Effector CD4-positive, alpha-beta T cell (primary cell): Measurements from ENCODE around the gene ASCC2.
"Not testable (repeated sequence)": the region's sequence is repeated elsewhere in the genome, so short reads cannot be mapped to it uniquely, and the experiment has no call there.

Source experiments
- DNase-seq: peaks from one replicate; pipeline ENCODE4 v3.0.0-alpha.2; 2020

ASCC2 gene

DNA sequence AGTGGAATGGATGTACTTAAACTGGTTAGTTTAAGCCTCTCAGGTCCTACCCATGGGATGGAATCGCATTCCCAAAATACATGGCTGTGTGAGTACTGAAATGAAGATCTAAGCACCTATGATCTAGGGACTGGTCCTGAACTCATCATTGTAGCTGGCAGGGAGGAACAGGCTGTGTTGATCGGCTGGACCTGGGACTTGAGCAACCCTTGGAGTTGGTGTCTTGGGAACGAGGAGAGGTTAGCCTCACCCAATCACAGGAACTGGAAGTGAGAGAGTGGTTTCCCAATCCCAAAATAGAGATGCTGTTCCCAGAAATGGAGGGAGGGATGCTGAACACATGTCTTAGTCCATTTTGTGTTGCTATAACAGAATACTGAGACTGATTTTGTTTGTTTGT is 16.4 kb upstream of the ASCC2 start:
- DNase-seq, result no peak

DNA sequence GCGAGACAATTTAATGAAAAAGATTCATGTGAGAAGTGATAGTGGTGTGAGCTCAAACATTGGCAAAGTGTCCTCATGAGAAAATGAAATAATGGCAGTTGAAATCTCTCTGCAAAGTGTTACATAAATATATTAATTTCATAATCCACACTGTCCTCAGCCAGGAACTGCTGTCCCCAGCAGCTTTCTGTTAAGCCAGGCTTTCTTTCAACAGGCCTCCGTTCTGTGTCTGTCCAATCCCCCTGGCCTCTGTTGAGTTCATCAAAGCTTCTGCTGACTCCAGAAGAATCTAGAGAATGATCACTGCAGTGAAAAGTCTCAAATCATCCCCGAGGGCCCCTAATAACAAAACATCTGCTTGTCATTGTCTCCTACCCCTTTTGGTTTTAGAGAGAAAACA is 10.0 kb upstream of the ASCC2 start:
- no peak for DNase-seq

DNA sequence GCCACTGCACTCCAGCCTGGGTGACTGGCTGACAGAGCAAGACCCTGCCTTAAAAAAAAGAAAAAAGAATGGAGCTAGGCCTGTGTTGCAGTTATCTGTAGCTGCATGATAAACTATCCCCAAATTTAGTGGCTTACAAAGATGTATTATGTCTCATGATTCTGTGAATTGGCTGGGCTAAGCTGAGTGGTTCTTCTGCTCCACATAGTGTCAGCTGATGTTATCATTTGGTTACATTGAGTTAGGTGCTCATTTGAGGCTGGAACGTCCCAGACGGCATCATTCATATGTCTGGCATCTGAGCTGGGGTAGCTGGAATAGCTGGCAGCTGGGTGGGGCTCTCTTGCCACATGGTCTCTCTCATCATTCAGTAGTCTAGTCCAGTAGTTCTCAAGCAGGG is 8.2 kb upstream of the ASCC2 start:
- DNase-seq, result no peak

DNA sequence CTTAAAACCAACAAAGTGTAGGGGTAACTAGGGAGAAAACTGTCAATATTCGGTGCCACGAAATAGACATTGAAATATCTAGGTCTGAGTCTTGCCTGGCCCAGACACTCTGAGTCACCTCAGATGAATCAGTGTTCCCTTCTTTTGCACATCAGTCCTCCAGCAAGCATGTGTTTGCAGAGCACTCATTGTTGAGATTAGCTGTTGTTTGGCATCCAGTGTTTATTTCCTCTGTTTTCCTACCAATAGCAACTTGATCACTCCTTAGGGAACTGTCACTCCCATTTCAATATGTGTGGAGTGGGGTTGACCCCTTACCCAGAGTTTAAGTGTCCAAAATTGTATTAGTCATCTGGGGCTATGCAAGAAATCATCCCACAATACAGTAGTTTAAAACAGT is 4.7 kb upstream of the ASCC2 start:
- DNase-seq, result no peak

DNA sequence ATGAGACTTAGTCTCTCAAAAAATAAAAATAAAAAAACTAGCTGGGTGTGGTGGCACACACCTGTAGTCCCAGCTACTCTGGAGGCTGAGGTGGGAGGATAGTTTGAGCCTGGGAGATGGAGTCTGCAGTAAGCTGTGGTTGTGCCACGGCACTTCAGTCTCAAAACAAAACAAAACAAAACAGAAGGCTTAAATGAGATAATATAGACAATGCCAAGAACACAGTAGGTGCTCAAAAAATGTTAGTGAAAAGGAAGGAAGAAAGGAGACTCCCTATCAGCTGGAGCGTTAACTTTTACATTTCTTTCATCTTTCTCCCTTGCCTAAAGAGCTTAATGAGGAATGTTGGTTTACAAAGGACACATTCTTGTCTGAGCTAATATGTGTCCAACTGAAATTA is 4.1 kb upstream of the ASCC2 start:
- DNase-seq, result no peak

DNA sequence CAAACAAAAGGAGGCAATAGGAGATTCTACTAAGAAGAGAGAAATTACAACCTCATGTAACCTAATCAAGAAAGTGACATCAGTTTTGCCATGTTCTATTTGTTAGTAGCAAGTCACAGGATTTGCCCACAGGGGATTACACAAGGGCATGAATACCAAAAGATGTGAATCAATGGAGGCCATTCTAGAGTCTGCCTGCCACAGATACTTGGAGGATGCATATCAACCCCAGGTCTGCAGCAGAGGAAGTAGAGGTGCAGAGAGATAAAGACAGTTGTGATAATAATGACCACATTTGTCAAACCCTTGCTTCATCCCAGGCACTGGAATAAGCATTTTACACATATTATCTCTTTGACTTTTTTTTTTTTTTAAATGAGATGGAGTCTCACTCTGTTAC is 2.4 kb upstream of the ASCC2 start:
- no peak for DNase-seq

DNA sequence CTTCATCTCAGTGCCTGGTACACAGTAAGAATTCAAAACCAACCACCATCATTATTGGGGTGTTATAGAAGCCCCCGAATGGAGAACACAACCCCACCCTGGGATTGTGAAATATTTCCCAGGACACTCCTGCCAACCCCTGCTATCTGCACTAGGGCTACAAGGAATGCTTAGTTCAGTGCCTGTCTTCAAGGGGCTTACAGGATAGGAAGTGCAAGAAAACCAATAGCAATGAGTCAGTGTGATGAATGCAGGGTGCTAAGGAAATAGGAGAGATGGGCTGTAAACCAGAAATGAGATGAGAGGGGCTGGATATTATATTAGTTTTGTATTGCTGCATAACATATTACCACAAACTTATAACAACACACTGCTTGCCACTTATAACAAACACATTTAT is 965 bp upstream of the ASCC2 start:
- DNase-seq, result no peak

DNA sequence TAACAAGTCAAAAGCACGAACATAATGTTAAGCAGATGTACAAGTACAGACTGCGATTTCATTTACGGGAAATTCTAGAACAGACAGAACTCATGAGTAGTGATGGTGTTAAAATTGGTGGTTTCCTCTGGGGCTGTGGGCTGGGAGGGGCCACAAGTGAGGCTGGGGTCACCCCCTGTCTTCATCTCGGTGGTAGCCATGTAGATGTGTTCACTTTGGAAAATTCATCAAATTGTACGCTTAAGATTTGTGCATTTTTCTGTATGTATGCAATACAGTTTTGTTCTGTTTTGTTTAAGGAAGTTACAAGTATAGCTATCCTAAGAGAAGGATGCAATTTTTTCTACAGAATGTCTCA is 504 bp upstream of the ASCC2 start:
- DNase-seq, result no peak

DNA sequence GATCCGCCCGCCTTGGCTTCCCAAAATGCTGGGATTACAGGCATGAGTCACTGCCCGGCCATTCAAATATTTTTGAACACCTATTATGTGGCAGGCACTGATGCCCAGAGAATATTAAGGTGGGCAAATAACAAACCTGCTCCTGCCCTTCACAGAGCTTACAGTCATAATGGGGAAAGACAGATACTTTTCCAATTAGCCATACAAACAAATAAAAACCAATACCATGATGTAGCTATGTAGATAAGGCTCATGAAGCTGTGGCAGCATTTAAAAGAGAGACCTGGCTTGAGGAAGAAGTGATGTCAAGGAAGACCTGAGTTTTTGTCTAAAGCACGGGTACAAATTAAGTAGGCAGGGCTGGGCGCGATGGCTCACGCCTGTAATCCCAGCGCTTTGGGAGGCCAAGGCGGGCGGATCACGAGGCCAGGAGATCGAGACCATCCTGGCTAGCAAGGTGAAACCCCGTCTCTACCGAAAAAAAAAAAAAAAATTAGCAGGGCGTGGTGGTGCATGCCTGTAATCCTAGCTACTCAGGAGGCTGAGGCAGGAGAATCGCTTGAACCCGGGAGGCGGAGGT is 1.2 kb downstream of the ASCC2 start:
- not testable (repeated sequence) for DNase-seq

DNA sequence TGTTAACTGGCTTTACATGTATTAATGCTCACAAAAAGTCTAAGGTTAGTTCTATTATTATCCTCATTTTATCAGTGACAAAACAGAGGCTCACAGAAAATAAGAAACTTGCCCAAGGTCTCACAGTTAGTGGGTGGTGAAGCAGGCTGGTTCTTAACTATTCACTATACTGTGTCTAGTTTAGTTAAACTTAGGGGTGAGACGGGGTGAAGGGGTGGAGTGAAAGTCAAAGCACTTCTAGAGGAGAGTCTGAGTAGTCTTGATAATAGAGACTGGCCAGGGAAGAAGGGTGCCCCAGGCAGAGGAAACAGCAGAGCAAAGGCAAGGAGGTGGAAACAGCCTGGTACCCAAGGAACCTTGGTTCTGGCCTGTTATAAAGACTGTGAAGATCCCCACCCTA is 4.0 kb downstream of the ASCC2 start:
- no peak for DNase-seq

DNA sequence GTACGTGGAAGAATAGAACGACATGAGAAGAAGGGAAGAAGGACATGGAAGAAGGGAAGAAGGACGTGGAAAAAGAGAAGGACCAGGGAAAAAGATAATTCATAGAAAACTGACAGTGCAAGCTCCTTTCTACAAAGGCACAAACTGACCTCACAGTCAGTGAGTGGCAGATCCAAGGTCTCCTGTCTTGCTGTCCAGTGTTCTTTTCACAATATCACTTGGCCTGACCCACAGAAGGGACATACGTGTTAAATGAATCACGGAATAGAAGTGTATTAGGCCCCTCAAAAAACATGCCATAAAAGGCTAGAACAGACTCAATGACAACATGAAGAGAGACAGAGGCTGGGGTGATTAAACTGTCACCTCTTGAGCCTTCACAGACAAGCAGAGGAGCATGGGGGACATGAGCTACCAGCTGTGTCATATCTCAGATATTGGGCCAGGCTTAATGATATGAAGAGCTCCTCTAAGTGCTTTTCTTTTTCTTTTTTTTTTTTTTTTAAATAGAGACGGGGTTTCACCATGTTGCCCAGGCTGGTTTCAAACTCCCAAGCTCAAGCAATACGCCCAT is 4.6 kb downstream of the ASCC2 start:
- no peak for DNase-seq

DNA sequence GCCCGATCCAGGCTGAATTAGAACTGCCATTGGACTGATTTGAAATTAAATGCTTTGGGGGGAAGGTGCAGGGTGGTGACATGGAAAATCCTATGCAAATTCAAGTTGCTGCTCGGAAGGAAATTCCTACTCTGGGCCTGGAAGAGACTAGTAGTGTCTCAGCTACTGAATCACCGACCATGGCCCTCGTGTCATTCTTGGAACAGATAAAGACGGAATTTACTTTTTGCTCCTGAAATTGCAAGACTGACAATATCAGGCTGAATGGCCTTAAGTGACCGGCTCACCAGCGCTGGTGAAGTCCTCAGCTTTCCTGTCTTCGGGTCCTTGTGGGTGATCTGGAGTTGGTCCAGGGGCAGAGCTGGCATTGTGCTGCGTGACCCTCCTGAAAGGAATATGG is 6.1 kb downstream of the ASCC2 start:
- no peak for DNase-seq

DNA sequence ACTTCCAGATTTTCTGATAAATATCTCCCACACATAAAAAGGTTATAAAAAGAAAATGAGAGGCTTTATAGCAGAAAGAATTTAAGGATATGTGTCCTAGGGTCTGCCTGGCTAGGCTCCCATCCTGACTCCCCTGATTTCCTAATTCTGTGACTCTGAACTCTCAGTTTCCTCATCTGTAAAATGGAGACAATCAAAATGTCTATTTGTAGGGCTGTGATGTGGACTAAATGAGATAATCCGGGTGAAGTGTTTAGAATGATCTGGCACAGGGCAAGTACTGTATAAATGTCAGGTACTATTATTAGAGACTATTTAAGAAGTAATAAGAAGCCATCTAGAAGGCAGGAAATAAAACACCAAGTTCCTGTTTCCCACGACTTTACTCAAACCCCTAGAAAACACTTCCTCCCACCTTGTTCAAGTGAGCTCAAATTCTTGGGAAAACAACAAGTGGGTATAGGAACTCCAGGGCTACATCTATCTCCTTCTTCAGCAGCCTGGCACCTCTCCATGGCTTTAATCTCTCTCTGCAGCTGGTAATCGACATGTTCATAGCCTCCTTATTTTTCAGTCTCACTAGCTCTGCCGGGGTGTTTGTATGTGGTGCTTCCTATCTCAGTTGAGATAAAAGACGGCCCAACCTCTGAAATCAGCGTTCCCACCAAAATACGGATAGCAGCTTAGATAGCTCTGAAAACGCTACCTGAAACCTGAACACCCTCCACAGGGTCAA is 6.7 kb downstream of the ASCC2 start:
- DNase-seq, result no peak

DNA sequence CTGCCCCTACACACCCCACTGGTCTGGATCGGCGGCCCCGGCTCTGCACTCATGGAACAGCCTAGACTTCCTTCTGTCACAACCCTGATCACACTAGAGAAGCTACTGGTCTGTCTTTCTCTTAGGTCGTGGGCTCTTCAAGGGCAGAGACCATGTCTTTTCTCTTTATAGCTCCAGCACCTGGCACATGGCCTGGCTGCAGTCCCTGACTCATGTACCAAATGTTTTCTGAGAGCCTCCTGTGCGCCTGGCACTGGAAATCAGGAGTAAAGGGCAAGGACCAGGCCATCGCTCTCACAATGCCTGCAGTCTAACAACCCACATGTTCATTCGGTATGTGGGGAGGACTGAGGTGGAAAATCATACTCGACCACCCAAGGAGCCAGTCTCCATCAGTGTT is 7.5 kb downstream of the ASCC2 start:
- DNase-seq, result no peak

DNA sequence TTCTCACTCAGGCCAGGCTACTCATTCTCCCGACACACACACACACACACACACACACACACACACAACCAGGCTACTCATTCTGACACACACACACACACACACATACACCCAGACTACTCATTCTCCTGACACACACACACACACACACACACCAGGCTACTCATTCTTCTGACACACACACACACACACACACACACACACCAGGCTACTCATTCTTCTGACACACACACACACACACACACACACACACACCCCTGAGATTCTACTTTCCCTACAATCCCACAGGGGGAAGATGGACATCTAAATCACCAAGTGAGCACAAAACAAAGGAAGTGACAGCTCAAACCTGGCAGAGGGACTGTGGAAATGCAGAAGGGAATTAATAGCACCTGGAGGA is 10.3 kb downstream of the ASCC2 start:
- not testable (repeated sequence) for DNase-seq

DNA sequence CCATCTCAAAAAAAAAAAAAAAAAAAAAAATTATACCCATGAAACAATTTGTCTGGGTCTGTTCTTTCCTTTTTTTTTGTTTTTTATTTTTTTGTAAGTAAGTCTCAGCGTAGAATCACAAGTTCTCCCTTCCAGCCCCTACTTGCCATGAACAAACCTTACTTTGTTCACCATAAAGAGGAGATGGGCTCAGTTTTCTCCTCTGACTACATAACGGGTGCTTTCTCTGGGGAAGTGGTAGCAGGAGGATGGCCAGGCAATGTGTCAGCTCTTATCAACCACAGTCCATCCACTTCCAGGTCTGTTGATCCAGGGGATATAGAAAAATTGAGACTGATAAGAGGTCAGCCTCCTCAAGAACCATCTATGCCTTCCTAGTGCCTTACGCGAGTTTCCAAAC is 11.0 kb downstream of the ASCC2 start:
- no peak for DNase-seq

DNA sequence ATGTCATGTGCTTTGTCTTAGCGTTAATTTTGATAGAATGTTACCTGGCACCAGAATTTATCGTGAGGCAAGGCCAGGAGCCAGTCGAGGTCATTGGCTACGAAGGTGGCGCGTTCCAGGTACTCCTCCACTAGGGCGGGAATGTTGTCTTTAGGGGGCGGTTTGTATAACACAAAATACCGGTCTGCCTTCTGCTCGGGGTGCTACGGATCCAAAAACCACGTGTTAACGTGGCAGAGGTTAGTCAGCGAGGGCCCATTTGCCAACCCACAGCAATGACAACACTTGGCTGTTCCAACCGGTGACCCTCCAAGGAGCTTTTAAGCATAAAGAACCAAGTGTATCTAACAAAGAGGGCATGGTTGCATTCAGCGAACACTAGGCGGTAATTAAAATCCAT is 12.5 kb downstream of the ASCC2 start:
- no peak for DNase-seq

DNA sequence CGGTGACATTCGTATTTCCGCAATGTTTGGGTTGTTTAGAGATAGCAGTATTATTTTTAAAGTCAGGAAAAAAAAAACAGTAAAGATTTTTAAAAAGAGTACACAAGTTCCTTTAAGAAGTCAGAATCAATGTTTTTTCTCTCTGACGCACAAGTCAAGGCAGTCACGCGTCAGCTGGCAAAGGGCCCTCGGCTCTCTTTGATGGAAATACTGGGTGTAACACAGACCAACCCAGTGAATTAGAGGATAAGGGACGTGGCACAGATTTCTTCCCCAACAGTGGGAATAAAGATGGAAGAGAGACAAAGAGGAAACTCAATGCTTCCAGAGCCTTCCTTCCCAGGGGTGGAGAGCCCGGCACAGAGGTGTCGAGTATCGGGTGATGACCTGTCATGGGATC is 13.4 kb downstream of the ASCC2 start:
- DNase-seq, result no peak

DNA sequence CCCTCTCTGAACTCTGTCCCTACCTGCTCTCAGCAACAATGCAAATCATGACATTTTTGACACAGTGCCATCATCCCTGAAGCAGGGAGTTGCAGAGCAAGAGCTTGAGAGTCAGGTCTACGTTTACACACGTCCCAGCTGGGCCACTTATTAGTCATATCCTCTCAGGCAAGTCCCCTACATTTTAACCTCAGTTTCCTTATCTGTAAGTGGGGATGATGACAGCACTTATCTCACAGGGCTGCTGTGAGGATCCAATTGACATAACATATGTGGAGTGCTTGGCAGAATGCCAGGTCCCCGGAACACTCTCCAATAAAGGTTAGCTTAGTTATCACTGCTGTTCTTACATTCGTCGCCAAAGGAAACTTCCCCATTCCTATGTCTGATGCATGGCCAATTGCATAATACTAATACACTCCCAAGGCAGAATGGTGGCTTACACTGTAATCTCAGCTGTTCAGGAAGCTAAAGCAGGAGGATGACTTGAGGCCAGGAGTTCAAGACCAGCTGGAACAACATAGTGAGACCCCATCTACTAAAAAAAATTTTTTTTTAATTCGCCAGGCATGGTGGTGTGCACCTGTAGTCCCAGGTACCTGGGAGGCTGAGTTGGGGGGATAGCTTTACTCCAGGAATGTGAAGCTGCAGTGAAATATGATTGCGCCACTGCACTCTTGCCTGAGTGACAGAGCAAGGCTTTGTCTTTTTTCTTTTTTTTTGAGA is 16.6 kb downstream of the ASCC2 start:
- DNase-seq, result no peak

DNA sequence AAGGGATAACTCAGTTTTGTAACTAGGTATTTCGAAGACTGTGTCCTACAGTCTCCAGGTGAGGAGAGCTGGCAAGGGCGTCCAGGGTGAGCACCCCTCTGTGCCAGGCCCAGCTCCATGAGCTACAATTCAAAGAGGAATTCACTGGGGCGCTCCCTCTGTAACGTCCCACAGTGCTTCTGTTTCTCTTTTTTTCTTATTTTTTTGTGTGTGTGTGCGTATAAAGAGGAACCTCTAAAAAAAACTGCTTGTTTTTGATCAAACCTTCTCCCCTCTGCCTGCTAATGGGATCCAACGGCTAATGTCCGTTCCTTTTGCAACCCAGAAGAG is 17.1 kb downstream of the ASCC2 start:
- DNase-seq, result no peak

DNA sequence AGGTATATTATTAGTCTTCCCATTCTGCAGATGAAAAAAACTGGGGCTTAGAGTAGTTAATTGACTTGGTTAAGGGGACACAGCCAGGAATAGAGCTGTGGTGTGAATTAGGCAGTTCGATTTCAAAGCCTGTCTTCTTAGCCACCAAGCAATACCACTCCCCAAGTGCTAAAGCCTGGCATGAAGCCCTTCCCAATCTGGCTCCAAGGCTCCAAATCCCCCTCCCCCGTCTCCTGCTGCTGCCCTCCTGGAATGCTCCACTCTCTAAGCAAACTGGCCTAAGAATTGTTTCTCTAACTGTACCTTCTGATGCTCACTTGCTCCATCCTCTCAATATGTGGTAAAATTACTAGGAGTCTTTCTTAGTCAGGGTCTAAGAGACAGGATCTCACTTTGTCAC is 18.6 kb downstream of the ASCC2 start:
- no peak for DNase-seq

DNA sequence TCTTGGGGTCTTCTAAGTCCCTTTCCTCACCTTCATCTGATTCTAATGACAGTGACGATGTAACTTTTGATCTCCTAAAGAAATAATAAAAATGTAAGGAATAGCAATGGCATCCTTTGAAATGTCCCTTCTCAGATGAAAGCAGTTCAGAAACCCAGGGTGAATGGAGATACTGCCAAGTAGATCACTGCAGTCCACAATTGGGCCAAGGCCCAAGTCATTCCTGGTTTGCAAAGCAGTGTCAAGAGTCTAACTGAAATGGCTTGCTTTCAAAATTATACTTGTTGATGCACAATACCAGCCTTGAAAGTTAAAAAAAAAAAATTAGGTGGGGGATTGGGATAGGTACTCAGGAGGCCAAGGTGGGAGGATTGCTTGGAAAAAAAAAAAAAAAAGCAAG is 20.4 kb downstream of the ASCC2 start:
- DNase-seq, result no peak

DNA sequence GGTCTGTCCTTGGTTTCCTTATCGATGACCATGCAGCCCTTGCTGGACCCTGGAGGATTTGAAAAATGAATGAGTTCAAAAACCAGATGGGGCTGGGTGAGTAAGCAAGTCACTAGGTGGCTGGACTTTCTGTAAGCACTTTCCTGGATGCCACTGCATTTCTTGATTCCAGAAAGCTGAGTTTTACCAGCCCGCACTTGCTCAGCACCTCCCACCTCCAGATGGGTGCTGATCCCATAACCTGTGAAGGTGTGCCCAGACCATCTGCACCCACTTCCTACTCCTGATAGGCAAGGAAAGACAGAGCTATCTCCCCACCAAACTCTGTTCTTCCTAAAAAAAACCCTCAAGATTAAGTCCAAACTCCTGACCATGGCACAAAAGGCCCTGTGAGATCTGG is 21.1 kb downstream of the ASCC2 start:
- no peak for DNase-seq

DNA sequence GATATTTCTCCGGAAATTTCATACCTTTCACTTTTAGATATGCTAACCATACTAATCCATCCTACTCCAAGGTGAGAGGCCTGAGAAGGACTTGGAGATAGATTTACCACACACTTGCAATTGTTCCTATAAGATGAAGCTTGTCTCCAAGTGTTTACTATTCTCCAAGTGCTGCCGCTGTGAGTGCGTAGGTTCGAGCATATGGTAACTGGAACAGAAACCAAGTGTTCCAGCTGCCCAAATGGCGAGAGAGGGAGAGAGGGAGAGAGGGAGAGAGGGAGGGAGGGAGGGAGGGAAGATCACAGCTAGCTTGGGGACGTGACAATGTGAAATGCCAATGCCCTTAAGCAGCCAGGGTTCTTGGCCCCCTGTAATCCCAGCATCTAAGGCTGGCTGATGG is 21.5 kb downstream of the ASCC2 start:
- DNase-seq, result no peak
